ENCODE data around the gene PLA2G4E.

PLA2G4E gene

DNA sequence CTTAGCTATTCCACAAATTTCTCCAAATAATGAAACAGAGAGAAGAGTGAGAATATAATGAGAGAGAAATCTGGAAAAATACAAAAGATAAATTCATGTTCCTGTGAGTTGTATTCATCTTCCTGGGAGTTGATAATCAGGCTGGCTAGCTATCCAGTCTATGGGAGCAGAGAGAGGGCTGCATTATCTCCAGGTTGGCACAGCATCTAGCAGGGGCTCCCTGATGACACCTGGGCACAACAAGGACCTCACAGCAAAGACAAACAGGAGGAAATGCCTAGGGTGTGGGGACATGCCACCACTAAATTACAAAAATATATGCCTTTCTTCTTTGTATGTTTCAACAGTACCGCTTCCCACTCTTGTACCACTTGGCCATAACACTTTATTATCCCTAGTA, 50.4 kb downstream of the PLA2G4E start:
- Histone ChIP-seq H3K4me1 (ENCODE audit: control insufficient read depth in 1 of 2, insufficient read depth in 1 of 2, low read depth in 1 of 2, low read length in 1 of 2) (peaks cover 61 to 63% of the 10 kb centered on the region in 2 experiments), H3K4me3 (ENCODE audit: low read depth in 1 of 2, low read length in 1 of 2) (no peak overlapping the region), H3K27me3 (no peaks in the 10 kb centered on the region), H3K9me3 (no peaks in the 10 kb centered on the region), H3K36me3 (no peaks in the 10 kb centered on the region), H3K27ac (peak overlapping the region; percentile 85)
- TF ChIP-seq, protein P1, sequence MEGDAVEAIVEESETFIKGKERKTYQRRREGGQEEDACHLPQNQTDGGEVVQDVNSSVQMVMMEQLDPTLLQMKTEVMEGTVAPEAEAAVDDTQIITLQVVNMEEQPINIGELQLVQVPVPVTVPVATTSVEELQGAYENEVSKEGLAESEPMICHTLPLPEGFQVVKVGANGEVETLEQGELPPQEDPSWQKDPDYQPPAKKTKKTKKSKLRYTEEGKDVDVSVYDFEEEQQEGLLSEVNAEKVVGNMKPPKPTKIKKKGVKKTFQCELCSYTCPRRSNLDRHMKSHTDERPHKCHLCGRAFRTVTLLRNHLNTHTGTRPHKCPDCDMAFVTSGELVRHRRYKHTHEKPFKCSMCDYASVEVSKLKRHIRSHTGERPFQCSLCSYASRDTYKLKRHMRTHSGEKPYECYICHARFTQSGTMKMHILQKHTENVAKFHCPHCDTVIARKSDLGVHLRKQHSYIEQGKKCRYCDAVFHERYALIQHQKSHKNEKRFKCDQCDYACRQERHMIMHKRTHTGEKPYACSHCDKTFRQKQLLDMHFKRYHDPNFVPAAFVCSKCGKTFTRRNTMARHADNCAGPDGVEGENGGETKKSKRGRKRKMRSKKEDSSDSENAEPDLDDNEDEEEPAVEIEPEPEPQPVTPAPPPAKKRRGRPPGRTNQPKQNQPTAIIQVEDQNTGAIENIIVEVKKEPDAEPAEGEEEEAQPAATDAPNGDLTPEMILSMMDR (IDR thresholded peaks at IDR 0.05) = no peak

DNA sequence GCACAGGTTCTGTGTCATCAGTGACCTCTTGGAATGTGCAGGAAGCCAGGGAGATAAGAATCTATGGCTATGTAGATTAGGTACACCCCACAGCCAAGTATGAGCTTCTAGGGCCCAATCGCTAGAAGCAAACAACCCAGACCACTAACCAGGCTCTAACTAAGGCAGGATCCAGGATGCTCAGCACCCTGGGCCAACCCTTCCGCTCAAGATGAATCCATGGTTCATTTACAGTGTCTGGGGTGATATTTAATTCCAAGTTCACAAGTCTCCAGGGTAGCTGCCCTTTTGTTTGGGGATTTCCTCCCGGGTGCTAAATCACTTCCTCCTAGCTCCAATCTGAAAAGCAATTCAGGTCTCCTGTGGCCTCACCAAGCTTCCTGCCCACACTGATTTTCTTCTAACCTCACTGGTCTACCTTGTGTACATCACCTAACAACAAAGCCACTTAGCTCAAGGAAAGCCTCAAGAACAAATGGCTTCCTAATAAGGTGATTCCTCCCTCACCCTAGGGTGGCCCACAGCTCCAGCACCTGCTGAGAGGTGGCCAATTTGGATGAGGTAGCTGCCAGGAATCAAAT, 50.9 kb downstream of the PLA2G4E start:
- TF ChIP-seq, protein P1 (IDR thresholded peaks at IDR 0.05) = no peak
- Histone ChIP-seq H3K27me3 (no peaks in the 10 kb centered on the region), H3K9me3 (no peaks in the 10 kb centered on the region), H3K4me1 (ENCODE audit: control insufficient read depth in 1 of 2, insufficient read depth in 1 of 2, low read depth in 1 of 2, low read length in 1 of 2) (peaks cover 61 to 63% of the 10 kb centered on the region in 2 experiments), H3K27ac (peak overlapping the region; percentile 85), H3K36me3 (no peaks in the 10 kb centered on the region), H3K4me3 (ENCODE audit: low read depth in 1 of 2, low read length in 1 of 2) (peak overlapping the region in 1 of 2 experiments; percentile 0)

DNA sequence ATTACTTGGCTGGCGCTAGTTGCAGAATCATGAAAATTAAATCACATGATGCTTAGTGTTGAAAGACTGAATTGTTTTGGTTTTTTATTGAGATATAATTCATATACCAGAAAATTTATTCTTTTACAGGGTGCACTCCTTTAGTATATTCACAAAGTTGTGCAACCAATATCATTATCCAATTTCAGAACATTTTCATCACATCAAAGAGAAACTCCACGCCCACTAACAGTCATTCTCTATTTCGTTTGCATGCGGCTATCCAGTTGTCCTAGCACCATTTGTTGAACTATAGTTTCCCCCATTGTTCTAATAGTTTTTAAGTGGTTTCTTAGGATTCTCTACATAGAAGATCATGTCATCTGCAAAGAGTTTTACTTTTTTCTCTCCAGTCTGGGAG, 52.1 kb downstream of the PLA2G4E start:
- Histone ChIP-seq H3K27me3 (no peaks in the 10 kb centered on the region), H3K36me3 (no peaks in the 10 kb centered on the region), H3K27ac (peak overlapping the region; percentile 85), H3K9me3 (no peaks in the 10 kb centered on the region), H3K4me3 (ENCODE audit: low read depth in 1 of 2, low read length in 1 of 2) (peak overlapping the region in 1 of 2 experiments; percentile 39), H3K4me1 (ENCODE audit: control insufficient read depth in 1 of 2, insufficient read depth in 1 of 2, low read depth in 1 of 2, low read length in 1 of 2) (peaks cover 61 to 63% of the 10 kb centered on the region in 2 experiments)
- TF ChIP-seq, protein P1 (IDR thresholded peaks at IDR 0.05) = no peak

DNA sequence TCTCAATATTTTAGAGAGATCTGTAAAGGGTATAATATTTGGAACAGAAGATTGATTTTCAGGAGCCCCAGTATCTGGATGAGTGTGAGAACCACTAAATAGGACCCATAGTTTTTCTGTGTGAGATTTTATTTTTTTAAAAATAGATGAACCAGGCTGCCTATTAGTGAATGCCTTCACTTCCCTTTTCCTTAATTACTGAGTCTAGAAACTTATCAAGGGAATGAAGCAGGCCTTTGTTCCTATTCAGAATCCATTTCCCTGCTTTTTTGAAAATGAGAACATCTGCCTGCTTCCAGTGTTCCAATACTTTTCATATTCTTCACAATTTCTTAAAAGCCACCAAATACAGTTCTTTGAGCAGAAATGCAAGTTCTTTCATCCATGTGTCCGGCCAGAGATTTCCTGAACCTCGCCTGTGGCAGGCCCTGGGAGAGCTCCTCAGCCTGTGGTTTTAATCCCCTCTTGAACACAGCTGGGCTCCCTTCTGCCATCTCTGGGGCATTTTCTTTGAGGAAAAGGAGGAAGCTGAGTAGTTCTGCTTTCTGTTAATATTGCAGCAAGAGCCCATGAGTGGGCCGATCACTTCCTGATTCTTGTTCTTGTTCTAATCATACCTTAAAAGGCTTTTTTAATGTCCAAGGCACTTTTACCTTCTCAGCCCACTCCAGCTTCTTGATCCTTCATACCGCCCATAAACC, 53.2 kb downstream of the PLA2G4E start:
- Histone ChIP-seq H3K9me3 (no peaks in the 10 kb centered on the region), H3K4me3 (ENCODE audit: low read depth in 1 of 2, low read length in 1 of 2) (peak overlapping the region; percentile 25 to 39), H3K36me3 (no peaks in the 10 kb centered on the region), H3K27me3 (no peaks in the 10 kb centered on the region), H3K27ac (peak overlapping the region; percentile 85), H3K4me1 (ENCODE audit: control insufficient read depth in 1 of 2, insufficient read depth in 1 of 2, low read depth in 1 of 2, low read length in 1 of 2) (peaks cover 58% of the 10 kb centered on the region in 2 experiments)
- TF ChIP-seq, protein P1 (IDR thresholded peaks at IDR 0.05) = no peak

DNA sequence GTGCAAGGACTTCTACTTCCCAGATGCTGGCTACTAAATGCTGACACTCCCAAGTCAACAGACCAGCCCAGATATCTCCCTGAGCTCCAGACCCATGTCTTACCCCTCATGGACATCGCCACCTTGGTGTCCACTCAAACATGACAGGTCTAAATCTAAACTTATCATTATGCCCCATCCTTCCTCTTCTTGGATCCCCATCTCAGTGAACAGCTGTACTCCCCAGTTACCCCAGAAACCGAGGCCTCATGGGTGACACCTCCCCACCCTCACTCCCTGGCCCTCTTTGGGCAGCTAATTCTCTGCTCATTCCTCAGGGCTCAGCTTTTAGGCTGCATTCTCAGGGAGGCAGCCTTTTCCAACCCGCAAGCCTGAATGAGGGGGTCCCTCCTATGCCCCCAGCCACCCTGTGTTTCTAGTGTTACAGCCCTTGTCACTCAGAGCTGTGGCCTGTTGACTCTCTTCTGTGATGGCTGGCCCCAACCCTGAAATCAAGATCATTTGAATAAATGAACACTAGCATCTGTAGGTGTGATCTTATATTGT, 53.8 kb downstream of the PLA2G4E start:
- Histone ChIP-seq H3K4me1 (ENCODE audit: control insufficient read depth in 1 of 2, insufficient read depth in 1 of 2, low read depth in 1 of 2, low read length in 1 of 2) (peaks cover 57 to 58% of the 10 kb centered on the region in 2 experiments), H3K27me3 (no peaks in the 10 kb centered on the region), H3K36me3 (no peaks in the 10 kb centered on the region), H3K4me3 (ENCODE audit: low read depth in 1 of 2, low read length in 1 of 2) (peak overlapping the region in 1 of 2 experiments; percentile 39), H3K27ac (peak overlapping the region; percentile 85), H3K9me3 (no peaks in the 10 kb centered on the region)
- TF ChIP-seq, protein P1 (IDR thresholded peaks at IDR 0.05) = no peak

Measured in neutrophil (primary cell).